Stimulated activated CD8-positive, alpha-beta memory T cell treated with anti-CD3 and anti-CD28 coated beads, Interleukin-15, amount 100 ng/mL, for 4 hours (primary cell): Measurements from ENCODE around the gene TPST1.
"Not testable (repeated sequence)": the region's sequence is repeated elsewhere in the genome, so short reads cannot be mapped to it uniquely, and the experiment has no call there.

Source experiments
- DNase-seq, 2 donors: peaks; one replicate each; pipeline ENCODE4 v3.0.0-alpha.2; 2020; ENCODE audit warnings: low read depth in 2 of 2

Gene TPST1

GRCh38 chr7:66204822-66205740 is at the start of gene TPST1:
Gene TPST1, plus strand, starts transcription at chr7:66205334. Its CDS starts 35,092 bp downstream, at chr7:66240426.
- peak; percentile 40 to 68 for DNase-seq

GRCh38 chr7:66156035-66156434 is 49.1 kb upstream of the TPST1 start:
- not testable (repeated sequence) for DNase-seq

- no peak for DNase-seq
Measured at GRCh38 chr7:66157060-66157459, 48.1 kb upstream of the TPST1 start.

- no peak for DNase-seq
Measured at GRCh38 chr7:66162622-66163021, 42.5 kb upstream of the TPST1 start.

- no peak for DNase-seq
Measured at GRCh38 chr7:66163186-66163610, 41.9 kb upstream of the TPST1 start.

GRCh38 chr7:66164356-66164755 is 40.8 kb upstream of the TPST1 start:
- no peak for DNase-seq

GRCh38 chr7:66167773-66168387 is 37.3 kb upstream of the TPST1 start:
- DNase-seq: no peak

- no peak for DNase-seq
Measured at GRCh38 chr7:66169616-66170015, 35.5 kb upstream of the TPST1 start.

GRCh38 chr7:66170309-66171231 is 34.6 kb upstream of the TPST1 start:
- DNase-seq: no peak

- DNase-seq: not testable (repeated sequence)
Measured at GRCh38 chr7:66172536-66173401, 32.4 kb upstream of the TPST1 start.

- no peak for DNase-seq
Measured at GRCh38 chr7:66173856-66174255, 31.3 kb upstream of the TPST1 start.

- not testable (repeated sequence) for DNase-seq
Measured at GRCh38 chr7:66175006-66175405, 30.1 kb upstream of the TPST1 start.

- DNase-seq: no peak
Measured at GRCh38 chr7:66176914-66177313, 28.2 kb upstream of the TPST1 start.

GRCh38 chr7:66178258-66178657 is 26.9 kb upstream of the TPST1 start:
- DNase-seq: no peak

GRCh38 chr7:66181329-66181728 is 23.8 kb upstream of the TPST1 start:
- no peak for DNase-seq

GRCh38 chr7:66181845-66182244 is 23.3 kb upstream of the TPST1 start:
- DNase-seq: no peak

- no peak for DNase-seq
Measured at GRCh38 chr7:66182920-66183319, 22.2 kb upstream of the TPST1 start.

GRCh38 chr7:66183700-66184099 is 21.4 kb upstream of the TPST1 start:
- no peak for DNase-seq

- no peak for DNase-seq
Measured at GRCh38 chr7:66185680-66186187, 19.4 kb upstream of the TPST1 start.

- DNase-seq: no peak
Measured at GRCh38 chr7:66186991-66187390, 18.1 kb upstream of the TPST1 start.

GRCh38 chr7:66187905-66188304 is 17.2 kb upstream of the TPST1 start:
- DNase-seq: no peak
